GM12864 (cell line): Measurements from ENCODE around the gene TNC.

Experiments
- DNase-seq: peaks from one replicate; pipeline ENCODE4 v3.0.0-alpha.2; 2011; ENCODE audit warnings: low read depth
- H3K4me3 ChIP-seq: 2 replicates; pipeline ENCODE4 v1.5.1; 2011; ENCODE audit warnings: mild to moderate bottlenecking, low read depth, low read length, control low read depth
- CTCF ChIP-seq: IDR thresholded peaks from 2 replicates; pipeline ENCODE4 v1.5.1; 2011; ENCODE audit warnings: low read depth, mild to moderate bottlenecking, moderate library complexity, low read length, control low read depth, inconsistent platforms; ENCODE audit errors: missing control alignments

The TNC gene

GRCh38 chr9:115146581-115147021 lies 28.6 kb upstream of the TNC start:
- H3K4me3 ChIP-seq, result no peak overlapping the region
- DNase-seq, result no peak
- TF ChIP-seq CTCF, result no peak

- no peak overlapping the region for H3K4me3 ChIP-seq
- no peak for DNase-seq
- TF ChIP-seq CTCF, result no peak
Measured at GRCh38 chr9:115144706-115145105, 26.7 kb upstream of the TNC start.

GRCh38 chr9:115143689-115144088 lies 25.7 kb upstream of the TNC start:
- no peak overlapping the region for H3K4me3 ChIP-seq
- no peak for TF ChIP-seq CTCF
- no peak for DNase-seq

GRCh38 chr9:115142517-115143270 lies 24.7 kb upstream of the TNC start:
- DNase-seq, result no peak
- no peak overlapping the region for H3K4me3 ChIP-seq
- no peak for TF ChIP-seq CTCF

GRCh38 chr9:115142090-115142489 lies 24.1 kb upstream of the TNC start:
- DNase-seq, result no peak
- no peak for TF ChIP-seq CTCF
- H3K4me3 ChIP-seq, result no peak overlapping the region

- H3K4me3 ChIP-seq, result no peak overlapping the region
- no peak for DNase-seq
- no peak for TF ChIP-seq CTCF
Measured at GRCh38 chr9:115141612-115142011, 23.7 kb upstream of the TNC start.

GRCh38 chr9:115138151-115138550 lies 20.2 kb upstream of the TNC start:
- no peak overlapping the region for H3K4me3 ChIP-seq
- TF ChIP-seq CTCF, result no peak
- DNase-seq, result no peak
